Measurements from ENCODE around the gene SLC24A3. TPM values are rescaled to one million over a fixed set of nuclear protein-coding genes. Genes with fewer than 3 reads are reported as not detected.

SLC24A3 gene
- total and polyA plus RNA-seq, 7 experiments from 2014 or later: 0.58 to 1.0 TPM; not detected in 5

DNA sequence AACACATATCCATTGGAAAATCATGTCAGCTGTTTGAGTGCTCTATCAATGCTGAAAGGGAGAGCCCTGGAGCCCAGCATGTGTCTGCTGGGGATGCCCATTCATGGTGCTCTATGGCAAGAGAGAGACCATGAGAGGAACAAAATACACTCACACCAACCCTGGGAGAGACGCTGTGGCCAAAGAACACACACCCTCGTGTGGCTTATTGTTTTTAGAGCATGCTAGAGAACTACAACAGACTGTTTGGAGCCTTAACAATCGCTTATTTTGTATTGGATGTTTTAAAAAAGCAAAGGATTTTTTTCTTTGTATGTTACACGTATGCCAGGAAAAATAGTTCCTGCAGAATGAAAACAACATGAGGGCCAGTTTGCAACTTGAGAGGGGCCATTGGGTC lies 151.0 kb downstream of the SLC24A3 start:
- H3K36me3 ChIP-seq (ENCODE audit: control insufficient read depth in 2 of 3, insufficient read depth in 3 of 3, low read length in 3 of 3): no peaks in the 10 kb centered on the region
- no peaks in the 10 kb centered on the region for H3K36me3 Mint-ChIP-seq
- no peak overlapping the region for H3K27ac ChIP-seq (ENCODE audit: low read depth, low read length)
- no peak overlapping the region for H3K27ac Mint-ChIP-seq
- DNase-seq: no peak
- no peaks in the 10 kb centered on the region for H3K4me1 ChIP-seq (ENCODE audit: control insufficient read depth in 2 of 2, insufficient read depth in 2 of 2, low read length in 2 of 2)
- no peak overlapping the region for H3K4me3 Mint-ChIP-seq
- peaks cover 0 to 5% (median under 1%) of the 10 kb centered on the region in 5 donors for H3K27me3 Mint-ChIP-seq
- H3K9me3 Mint-ChIP-seq: peaks cover 0 to 6% (median 0%) of the 10 kb centered on the region in 11 donors
- POLR2A ChIA-PET: interaction anchor here (0.6 kb wide), 1 partner anchor 8 kb away, joined by 3 read pairs; no protein-coding TSS in a partner anchor
- H3K4me1 Mint-ChIP-seq: no peaks in the 10 kb centered on the region
- CTCF ChIA-PET: no interaction called here
- no peaks in the 10 kb centered on the region for H3K27me3 ChIP-seq (ENCODE audit: control insufficient read depth in 2 of 2, insufficient read depth in 2 of 2, low read length in 2 of 2)
- no peak for ATAC-seq
- no peak overlapping the region for H3K4me3 ChIP-seq (ENCODE audit: low read length)
- no peaks in the 10 kb centered on the region for H3K9me3 ChIP-seq (ENCODE audit: control insufficient read depth in 2 of 3, low read length in 3 of 3)
- intact Hi-C loops (cut with micrococcal nuclease): no loop called here

DNA sequence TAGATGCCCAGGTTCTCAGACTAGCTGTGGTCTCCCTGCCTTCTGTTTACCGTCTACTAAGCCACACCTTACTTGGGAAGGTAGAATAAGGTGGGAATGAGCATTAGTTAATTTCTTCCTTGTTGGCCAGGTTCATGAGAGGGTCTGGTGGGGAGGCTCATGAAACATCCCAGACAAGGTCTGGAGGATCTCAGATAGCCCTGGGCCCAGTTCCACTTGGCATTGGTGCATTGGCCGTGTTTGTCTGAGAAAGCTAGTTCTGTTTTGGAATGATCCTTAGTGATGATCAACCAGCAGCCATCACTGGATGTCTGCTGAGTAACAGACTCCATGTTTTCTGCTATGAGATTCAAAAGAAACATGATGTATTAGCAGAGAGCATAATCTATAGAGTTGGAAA lies 155.1 kb downstream of the SLC24A3 start:
- no peaks in the 10 kb centered on the region for H3K9me3 ChIP-seq (ENCODE audit: control insufficient read depth in 2 of 3, low read length in 3 of 3)
- Mint-ChIP-seq H3K9me3 (peaks cover 0 to 9% (median 0%) of the 10 kb centered on the region in 11 donors), H3K27ac (no peak overlapping the region), H3K4me3 (no peak overlapping the region), H3K27me3 (peaks cover 0 to 5% (median 0%) of the 10 kb centered on the region in 5 donors), H3K36me3 (no peaks in the 10 kb centered on the region), H3K4me1 (no peaks in the 10 kb centered on the region)
- H3K4me1 ChIP-seq (ENCODE audit: control insufficient read depth in 2 of 2, insufficient read depth in 2 of 2, low read length in 2 of 2): no peaks in the 10 kb centered on the region
- H3K4me3 ChIP-seq (ENCODE audit: low read length): no peak overlapping the region
- H3K27me3 ChIP-seq (ENCODE audit: control insufficient read depth in 2 of 2, insufficient read depth in 2 of 2, low read length in 2 of 2): no peaks in the 10 kb centered on the region
- ChIA-PET CTCF (no interaction called here), POLR2A (no interaction called here)
- intact Hi-C loops (cut with micrococcal nuclease): no loop called here
- no peak for ATAC-seq
- H3K36me3 ChIP-seq (ENCODE audit: control insufficient read depth in 2 of 3, insufficient read depth in 3 of 3, low read length in 3 of 3): no peaks in the 10 kb centered on the region
- DNase-seq: no peak
- H3K27ac ChIP-seq (ENCODE audit: low read depth, low read length): no peak overlapping the region

DNA sequence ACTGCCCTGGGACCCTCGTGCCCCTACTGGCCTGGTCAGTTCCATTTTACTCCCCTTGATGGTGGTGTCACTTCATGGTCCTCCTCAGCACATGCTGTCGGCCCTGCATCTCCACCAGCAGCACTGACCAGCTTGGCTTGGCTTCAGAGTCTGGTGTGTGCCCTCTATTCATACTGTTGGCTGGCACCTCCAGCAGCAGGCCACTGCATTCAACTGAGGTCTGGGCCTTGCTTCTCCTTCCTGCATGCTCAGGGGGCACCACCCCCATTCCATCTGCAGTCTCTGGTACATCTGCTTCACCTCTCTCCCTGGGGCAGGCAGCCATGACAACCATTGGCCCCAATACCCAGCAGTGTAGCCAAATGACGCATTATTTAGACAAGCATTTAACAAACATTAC lies 155.9 kb downstream of the SLC24A3 start:
- no peaks in the 10 kb centered on the region for H3K27me3 ChIP-seq (ENCODE audit: control insufficient read depth in 2 of 2, insufficient read depth in 2 of 2, low read length in 2 of 2)
- H3K4me1 Mint-ChIP-seq: no peaks in the 10 kb centered on the region
- H3K9me3 ChIP-seq (ENCODE audit: control insufficient read depth in 2 of 3, low read length in 3 of 3): no peaks in the 10 kb centered on the region
- H3K36me3 Mint-ChIP-seq: no peaks in the 10 kb centered on the region
- intact Hi-C loops (cut with micrococcal nuclease): no loop called here
- no peak overlapping the region for H3K27ac Mint-ChIP-seq
- H3K9me3 Mint-ChIP-seq: peaks cover 0 to 9% (median 0%) of the 10 kb centered on the region in 11 donors
- H3K36me3 ChIP-seq (ENCODE audit: control insufficient read depth in 2 of 3, insufficient read depth in 3 of 3, low read length in 3 of 3): no peaks in the 10 kb centered on the region
- no peak overlapping the region for H3K4me3 ChIP-seq (ENCODE audit: low read length)
- ATAC-seq (no peak), DNase-seq (no peak)
- no peaks in the 10 kb centered on the region for H3K4me1 ChIP-seq (ENCODE audit: control insufficient read depth in 2 of 2, insufficient read depth in 2 of 2, low read length in 2 of 2)
- H3K27ac ChIP-seq (ENCODE audit: low read depth, low read length): no peak overlapping the region
- H3K4me3 Mint-ChIP-seq: no peak overlapping the region
- ChIA-PET CTCF (no interaction called here), POLR2A (no interaction called here)
- peaks cover 0 to 8% (median 0%) of the 10 kb centered on the region in 5 donors for H3K27me3 Mint-ChIP-seq

DNA sequence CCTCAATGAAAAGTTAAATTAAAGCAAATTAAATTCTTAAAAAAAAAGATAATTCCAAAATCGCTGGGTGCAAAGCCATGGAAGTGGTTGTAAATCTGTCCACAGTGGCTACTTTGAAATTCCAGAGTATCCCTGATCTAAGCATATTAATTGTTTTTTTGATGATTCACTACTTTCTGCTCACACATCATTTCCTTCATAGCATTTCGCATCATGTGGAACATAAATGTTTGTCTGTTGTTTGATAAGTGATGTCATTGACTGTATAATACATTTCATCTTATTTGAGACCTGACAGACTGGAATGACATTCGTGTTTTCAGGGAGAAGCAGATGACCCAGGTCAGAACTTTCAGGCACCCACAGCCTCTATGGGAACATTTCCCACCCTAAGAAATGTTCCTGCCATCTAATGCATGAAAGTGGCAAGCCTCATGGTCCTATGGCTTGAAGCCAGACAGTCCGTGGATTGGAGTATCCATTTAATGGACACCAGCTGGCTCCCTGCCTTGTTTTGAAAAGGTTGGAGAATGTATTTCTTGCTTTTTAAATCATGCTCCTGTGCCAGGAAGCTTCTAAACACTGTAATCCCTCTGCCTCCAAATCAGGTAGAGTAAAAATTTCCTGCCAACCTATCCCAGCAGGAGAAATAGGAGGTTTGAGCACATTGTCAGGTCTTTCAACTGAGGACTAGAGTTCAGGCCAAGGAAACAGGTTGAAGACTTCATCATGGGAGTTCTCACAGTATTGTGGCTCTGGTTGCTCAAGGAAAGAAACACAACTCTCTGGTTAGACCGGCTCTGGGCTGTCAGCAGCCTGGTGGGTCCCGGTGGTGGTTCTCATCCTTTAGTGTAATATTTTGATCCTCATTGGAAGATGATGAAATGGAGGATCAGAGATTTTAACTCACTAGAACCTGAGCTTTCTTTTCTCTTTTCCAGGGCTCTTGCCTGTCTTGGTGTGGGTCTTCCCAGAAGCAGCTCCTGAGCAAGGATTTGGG lies 157.9 kb downstream of the SLC24A3 start:
- DNase-seq (no peak), ATAC-seq (no peak)
- intact Hi-C loops (cut with micrococcal nuclease): no loop called here
- no peak overlapping the region for H3K27ac ChIP-seq (ENCODE audit: low read depth, low read length)
- CTCF ChIA-PET: no interaction called here
- Mint-ChIP-seq H3K27me3 (peaks cover 0 to 11% (median 0%) of the 10 kb centered on the region in 5 donors), H3K9me3 (peaks cover 0 to 9% (median 0%) of the 10 kb centered on the region in 11 donors), H3K4me1 (no peaks in the 10 kb centered on the region), H3K27ac (no peak overlapping the region), H3K36me3 (no peaks in the 10 kb centered on the region), H3K4me3 (no peak overlapping the region)
- H3K9me3 ChIP-seq (ENCODE audit: control insufficient read depth in 2 of 3, low read length in 3 of 3): no peaks in the 10 kb centered on the region
- POLR2A ChIA-PET: no interaction called here
- H3K27me3 ChIP-seq (ENCODE audit: control insufficient read depth in 2 of 2, insufficient read depth in 2 of 2, low read length in 2 of 2): no peaks in the 10 kb centered on the region
- H3K4me1 ChIP-seq (ENCODE audit: control insufficient read depth in 2 of 2, insufficient read depth in 2 of 2, low read length in 2 of 2): no peaks in the 10 kb centered on the region
- no peaks in the 10 kb centered on the region for H3K36me3 ChIP-seq (ENCODE audit: control insufficient read depth in 2 of 3, insufficient read depth in 3 of 3, low read length in 3 of 3)
- no peak overlapping the region for H3K4me3 ChIP-seq (ENCODE audit: low read length)

DNA sequence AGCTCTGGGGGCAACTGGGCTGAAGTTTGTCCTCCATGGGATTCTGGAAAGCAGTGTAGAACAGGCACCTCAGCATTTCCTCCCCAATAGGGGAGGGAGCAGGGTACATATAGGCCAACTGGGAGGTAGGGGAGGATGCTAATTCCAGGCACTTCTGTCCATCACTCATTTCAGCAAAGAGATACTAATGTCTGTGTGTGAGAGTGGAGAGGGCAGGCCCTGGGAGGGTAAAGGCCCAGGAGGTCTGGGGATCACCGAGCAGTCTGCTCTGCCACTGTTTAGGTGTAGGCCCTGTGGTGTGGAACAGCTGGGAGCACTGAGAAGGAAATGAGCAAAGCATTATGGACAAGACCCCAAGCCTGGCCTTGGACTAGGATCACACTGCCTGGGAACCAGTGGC lies 158.7 kb downstream of the SLC24A3 start:
- H3K27me3 ChIP-seq (ENCODE audit: control insufficient read depth in 2 of 2, insufficient read depth in 2 of 2, low read length in 2 of 2): no peaks in the 10 kb centered on the region
- H3K4me1 ChIP-seq (ENCODE audit: control insufficient read depth in 2 of 2, insufficient read depth in 2 of 2, low read length in 2 of 2): no peaks in the 10 kb centered on the region
- DNase-seq (no peak), ATAC-seq (no peak)
- ChIA-PET POLR2A (no interaction called here), CTCF (no interaction called here)
- no peaks in the 10 kb centered on the region for H3K36me3 ChIP-seq (ENCODE audit: control insufficient read depth in 2 of 3, insufficient read depth in 3 of 3, low read length in 3 of 3)
- intact Hi-C loops (cut with micrococcal nuclease): no loop called here
- no peaks in the 10 kb centered on the region for H3K9me3 ChIP-seq (ENCODE audit: control insufficient read depth in 2 of 3, low read length in 3 of 3)
- Mint-ChIP-seq H3K4me3 (no peak overlapping the region), H3K27me3 (peaks cover 0 to 11% (median 4%) of the 10 kb centered on the region in 5 donors), H3K36me3 (no peaks in the 10 kb centered on the region), H3K4me1 (no peaks in the 10 kb centered on the region), H3K27ac (no peak overlapping the region), H3K9me3 (peaks cover 0 to 9% (median 0%) of the 10 kb centered on the region in 11 donors)
- H3K4me3 ChIP-seq (ENCODE audit: low read length): no peak overlapping the region
- H3K27ac ChIP-seq (ENCODE audit: low read depth, low read length): no peak overlapping the region

DNA sequence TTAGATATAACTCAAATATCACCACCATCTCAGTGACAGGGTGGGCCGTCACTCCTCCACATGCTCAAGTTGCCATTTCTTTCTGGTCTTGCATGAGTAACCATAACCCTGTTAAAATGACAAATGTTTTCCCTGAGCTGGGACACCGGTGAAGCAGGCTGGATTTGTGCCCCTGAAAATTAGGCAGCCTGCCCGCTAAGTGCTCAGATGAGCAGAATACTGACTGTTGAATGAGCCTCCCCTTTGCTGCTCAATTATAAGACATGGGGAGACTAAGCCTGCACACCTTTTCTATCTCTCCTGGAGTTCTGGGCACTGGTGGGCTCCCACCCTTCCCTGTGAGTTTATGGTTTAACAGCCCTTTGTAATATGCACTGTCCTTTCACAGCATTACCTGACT lies 161.8 kb downstream of the SLC24A3 start:
- Histone ChIP-seq H3K36me3 (ENCODE audit: control insufficient read depth in 2 of 3, insufficient read depth in 3 of 3, low read length in 3 of 3) (no peaks in the 10 kb centered on the region), H3K27ac (ENCODE audit: low read depth, low read length) (no peak overlapping the region), H3K9me3 (ENCODE audit: control insufficient read depth in 2 of 3, low read length in 3 of 3) (no peaks in the 10 kb centered on the region), H3K4me1 (ENCODE audit: control insufficient read depth in 2 of 2, insufficient read depth in 2 of 2, low read length in 2 of 2) (no peaks in the 10 kb centered on the region), H3K4me3 (ENCODE audit: low read length) (no peak overlapping the region), H3K27me3 (ENCODE audit: control insufficient read depth in 2 of 2, insufficient read depth in 2 of 2, low read length in 2 of 2) (no peaks in the 10 kb centered on the region)
- no peak for DNase-seq
- Mint-ChIP-seq H3K27ac (no peak overlapping the region), H3K9me3 (peaks cover 0 to 3% (median 0%) of the 10 kb centered on the region in 11 donors), H3K27me3 (peaks cover 0 to 14% (median 0%) of the 10 kb centered on the region in 5 donors), H3K4me3 (no peak overlapping the region), H3K4me1 (no peaks in the 10 kb centered on the region), H3K36me3 (no peaks in the 10 kb centered on the region)
- POLR2A ChIA-PET: no interaction called here
- CTCF ChIA-PET: no interaction called here
- ATAC-seq: no peak
- intact Hi-C loops (cut with micrococcal nuclease): no loop called here

DNA sequence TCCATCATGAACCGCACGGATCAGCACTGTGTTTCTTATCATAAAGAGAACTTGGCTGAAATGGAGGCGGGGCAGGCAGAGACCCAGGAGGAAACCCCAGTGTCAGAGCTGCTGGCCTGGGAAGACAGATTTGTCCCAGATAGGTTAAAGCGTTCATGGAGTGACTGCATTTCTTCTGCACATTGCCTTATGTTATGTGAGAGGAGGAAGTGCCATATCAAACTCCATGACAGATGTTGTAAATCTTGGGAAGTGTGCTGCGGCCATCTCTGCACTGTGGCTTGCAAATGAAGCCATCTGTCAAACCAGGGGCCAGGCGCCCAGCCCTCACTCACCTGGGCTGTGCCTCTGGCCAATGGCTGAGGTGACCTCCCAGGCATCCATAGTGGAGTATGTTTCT lies 163.0 kb downstream of the SLC24A3 start:
- H3K4me1 ChIP-seq (ENCODE audit: control insufficient read depth in 2 of 2, insufficient read depth in 2 of 2, low read length in 2 of 2): no peaks in the 10 kb centered on the region
- ChIA-PET CTCF (no interaction called here), POLR2A (no interaction called here)
- Mint-ChIP-seq H3K27me3 (peaks cover 0 to 20% (median 0%) of the 10 kb centered on the region in 5 donors), H3K9me3 (peaks cover 0 to 10% (median 0%) of the 10 kb centered on the region in 11 donors), H3K36me3 (no peaks in the 10 kb centered on the region), H3K4me1 (no peaks in the 10 kb centered on the region), H3K27ac (no peak overlapping the region), H3K4me3 (no peak overlapping the region)
- DNase-seq (no peak), ATAC-seq (peak; percentile 29)
- intact Hi-C loops (cut with micrococcal nuclease): no loop called here
- H3K4me3 ChIP-seq (ENCODE audit: low read length): no peak overlapping the region
- no peaks in the 10 kb centered on the region for H3K36me3 ChIP-seq (ENCODE audit: control insufficient read depth in 2 of 3, insufficient read depth in 3 of 3, low read length in 3 of 3)
- H3K27me3 ChIP-seq (ENCODE audit: control insufficient read depth in 2 of 2, insufficient read depth in 2 of 2, low read length in 2 of 2): no peaks in the 10 kb centered on the region
- no peak overlapping the region for H3K27ac ChIP-seq (ENCODE audit: low read depth, low read length)
- H3K9me3 ChIP-seq (ENCODE audit: control insufficient read depth in 2 of 3, low read length in 3 of 3): no peaks in the 10 kb centered on the region

All from naive thymus-derived CD4-positive, alpha-beta T cell (primary cell).